Mesothelial cell of epicardium (in vitro differentiated cells): Measurements from ENCODE around the gene CXCL9. TPM values are rescaled to one million over a fixed set of nuclear protein-coding genes. Genes with fewer than 3 reads are reported as not detected.

ENCODE experiments used
- DNase-seq, 2 experiments: peaks; one replicate each; pipeline ENCODE4 v3.0.0; 2021; ENCODE audit warnings: low spot score in 2 of 2; ENCODE audit not compliant: unreplicated experiment in 2 of 2
- H3K27ac Mint-ChIP-seq: 2 replicates; pipeline ENCODE4 v1.8.0; 2021; ENCODE audit warnings: mixed read lengths
- H3K27me3 Mint-ChIP-seq: 2 replicates; pipeline ENCODE4 v1.8.0; 2021; ENCODE audit warnings: low read depth, mixed read lengths
- H3K36me3 Mint-ChIP-seq: 2 replicates; pipeline ENCODE4 v1.8.0; 2021; ENCODE audit warnings: mixed read lengths
- H3K4me1 Mint-ChIP-seq: 2 replicates; pipeline ENCODE4 v1.8.0; 2021; ENCODE audit warnings: mixed read lengths
- H3K4me3 Mint-ChIP-seq: 2 replicates; pipeline ENCODE4 v1.8.0; 2021; ENCODE audit warnings: mild to moderate bottlenecking, moderate library complexity, mixed read lengths
- H3K9me3 Mint-ChIP-seq: 2 replicates; pipeline ENCODE4 v1.8.0; 2021; ENCODE audit warnings: mixed read lengths
- CTCF ChIP-seq: fragments of 200-600 bp; sonication (generic); IDR thresholded peaks from one replicate; pipeline ENCODE4 v1.5.0; 2021; ENCODE audit warnings: antibody characterized with exemption; ENCODE audit not compliant: unreplicated experiment
- total RNA-seq: library from RNA; stranded (reverse); gene quantifications from 3 replicates; pipeline ENCODE4 v1.2.1, GENCODE V29; 2021

CXCL9 gene
- total RNA-seq, 1 donor from 2014 or later: not detected

DNA sequence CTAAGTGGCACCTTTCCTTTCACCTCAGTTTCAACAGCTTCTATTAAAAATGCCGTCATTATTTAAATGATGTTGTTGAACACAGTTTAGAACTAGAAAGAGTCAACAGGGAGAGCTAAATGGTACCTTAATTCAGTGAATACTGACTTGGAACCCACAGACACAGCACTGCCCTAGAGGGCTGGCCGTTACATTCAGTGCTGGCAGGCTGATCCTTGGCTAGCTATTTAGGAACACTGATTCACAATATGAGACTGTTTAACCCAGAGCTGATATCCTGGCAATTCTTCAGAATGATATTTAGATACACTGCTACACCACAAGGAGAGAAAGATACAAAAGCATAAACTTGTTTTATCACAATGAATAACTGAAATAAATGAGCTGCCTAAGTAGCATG lies 53.8 kb downstream of the CXCL9 start:
- Mint-ChIP-seq H3K27ac (no peak overlapping the region), H3K4me1 (no peaks in the 10 kb centered on the region), H3K36me3 (peaks cover 60% of the 10 kb centered on the region), H3K9me3 (no peaks in the 10 kb centered on the region), H3K4me3 (no peak overlapping the region), H3K27me3 (no peaks in the 10 kb centered on the region)
- DNase-seq: no peak
- TF ChIP-seq CTCF: no peak

Other genes with a start within 250 kb of the CXCL9 start
- 0.07 TPM in 1 of 3 replicates, not detected in the others for gene PPEF2, start 105.1 kb downstream of the CXCL9 start, total RNA-seq
- gene NAAA, start 66.5 kb downstream of the CXCL9 start, total RNA-seq: 3.0 to 6.0 TPM (median 4.1 TPM) in 3 replicates
- gene SDAD1, start 16.6 kb downstream of the CXCL9 start, total RNA-seq: 39.3 to 42.8 TPM (median 41.1 TPM) in 3 replicates
- 0.32 to 0.44 TPM in 2 of 3 replicates, not detected in the other for gene CXCL10, start 16.0 kb upstream of the CXCL9 start, total RNA-seq
- not detected in 3 replicates for gene CXCL11, start 28.6 kb upstream of the CXCL9 start, total RNA-seq
- 0.33 to 0.45 TPM in 2 of 3 replicates, not detected in the other for gene ART3, start 67.2 kb upstream of the CXCL9 start, total RNA-seq
- gene NUP54, start 140.9 kb upstream of the CXCL9 start, total RNA-seq: 62.0 to 64.5 TPM (median 64.5 TPM) in 3 replicates
- 97.0 to 106 TPM (median 97.6 TPM) in 3 replicates for gene SCARB2, start 206.3 kb upstream of the CXCL9 start, total RNA-seq
- gene FAM47E, start 244.2 kb upstream of the CXCL9 start, total RNA-seq: 1.2 to 2.6 TPM (median 2.3 TPM) in 3 replicates